HAP-1 (cell line): ENCODE measurements around the gene LSAMP.
A peak's percentile ranks its signal among the peaks of the same experiment; 100 is the strongest.

Source experiments
- DNase-seq, 2 experiments: peaks; one replicate each; pipeline ENCODE4 v3.0.0-alpha.2; 2016 to 2020; ENCODE audit warnings: low spot score in 2 of 2
- H3K27me3 ChIP-seq: fragments of 250-450 bp; sonication (Bioruptor Pico); 2 replicates; pipeline ENCODE4 v1.5.1; 2020; ENCODE audit warnings: low read depth, mild to moderate bottlenecking, moderate library complexity
- H3K36me3 ChIP-seq: fragments of 250-450 bp; sonication (Bioruptor Pico); replicated peaks from 2 replicates; pipeline ENCODE4 v1.5.1; 2020; ENCODE audit warnings: mild to moderate bottlenecking
- H3K4me1 ChIP-seq: fragments of 250-450 bp; sonication (Bioruptor Pico); 2 replicates; pipeline ENCODE4 v1.5.1; 2020; ENCODE audit warnings: mild to moderate bottlenecking
- H3K4me3 ChIP-seq: fragments of 250-450 bp; sonication (Bioruptor Pico); 2 replicates; pipeline ENCODE4 v1.5.1; 2020; ENCODE audit warnings: mild to moderate bottlenecking, moderate library complexity
- H3K9me3 ChIP-seq: fragments of 250-450 bp; sonication (Bioruptor Pico); 2 replicates; pipeline ENCODE4 v1.5.1; 2020; ENCODE audit warnings: mild to moderate bottlenecking, moderate library complexity
- in situ Hi-C: fragments of 300-500 bp; cut with MboI; formaldehyde crosslinking; loops from 3 replicates; pipeline ENCODE4 v1.14.3; 2020; ENCODE audit warnings: low sequenced_read_pairs, inconsistent platforms, mixed read lengths

LSAMP gene

GRCh38 chr3:116037954-116038911 is 407.1 kb downstream of the LSAMP start:
- Histone ChIP-seq H3K4me1 (0 out of 2 replicates have a peak, but pooled peaks cover 3% of the 10 kb centered on the region), H3K36me3 (no peaks in the 10 kb centered on the region), H3K4me3 (no peak overlapping the region), H3K27me3 (no peaks in the 10 kb centered on the region), H3K9me3 (no peaks in the 10 kb centered on the region)
- in situ Hi-C loops, result no loop called here
- DNase-seq, result no peak

- no peak for DNase-seq
- no peaks in the 10 kb centered on the region for H3K27me3 ChIP-seq
- H3K4me1 ChIP-seq, result 0 out of 2 replicates have a peak, but pooled peaks cover 3% of the 10 kb centered on the region
- in situ Hi-C loops, result no loop called here
- H3K4me3 ChIP-seq, result no peak overlapping the region
- H3K36me3 ChIP-seq, result no peaks in the 10 kb centered on the region
- no peaks in the 10 kb centered on the region for H3K9me3 ChIP-seq
These were observed 409.9 kb downstream of the LSAMP start for GRCh38 chr3:116035429-116035828.

- H3K36me3 ChIP-seq, result no peaks in the 10 kb centered on the region
- DNase-seq, result peak in 1 of 2 experiments; percentile 7
- H3K4me1 ChIP-seq, result 0 out of 2 replicates have a peak, but pooled peaks cover 3% of the 10 kb centered on the region
- no peaks in the 10 kb centered on the region for H3K27me3 ChIP-seq
- H3K9me3 ChIP-seq, result no peaks in the 10 kb centered on the region
- no peak overlapping the region for H3K4me3 ChIP-seq
- in situ Hi-C loops, result no loop called here
These were observed 410.5 kb downstream of the LSAMP start for GRCh38 chr3:116034794-116035193.

- DNase-seq, result no peak
- no peaks in the 10 kb centered on the region for H3K36me3 ChIP-seq
- no peaks in the 10 kb centered on the region for H3K9me3 ChIP-seq
- no peaks in the 10 kb centered on the region for H3K27me3 ChIP-seq
- in situ Hi-C loops, result no loop called here
- no peak overlapping the region for H3K4me3 ChIP-seq
- H3K4me1 ChIP-seq, result 0 out of 2 replicates have a peak, but pooled peaks cover 3% of the 10 kb centered on the region
These were observed 411.2 kb downstream of the LSAMP start for GRCh38 chr3:116034086-116034485.

GRCh38 chr3:116033516-116033915 is 411.8 kb downstream of the LSAMP start:
- Histone ChIP-seq H3K36me3 (no peaks in the 10 kb centered on the region), H3K4me3 (no peak overlapping the region), H3K9me3 (no peaks in the 10 kb centered on the region), H3K27me3 (no peaks in the 10 kb centered on the region), H3K4me1 (0 out of 2 replicates have a peak, but pooled peaks cover 3% of the 10 kb centered on the region)
- in situ Hi-C loops, result no loop called here
- no peak for DNase-seq

GRCh38 chr3:116032176-116032575 is 413.1 kb downstream of the LSAMP start:
- in situ Hi-C loops, result no loop called here
- no peak overlapping the region for H3K4me3 ChIP-seq
- 0 out of 2 replicates have a peak, but pooled peaks cover 3% of the 10 kb centered on the region for H3K4me1 ChIP-seq
- no peaks in the 10 kb centered on the region for H3K36me3 ChIP-seq
- H3K9me3 ChIP-seq, result no peaks in the 10 kb centered on the region
- no peak for DNase-seq
- H3K27me3 ChIP-seq, result 0 out of 2 replicates have a peak, but pooled peaks cover under 1% of the 10 kb centered on the region

- H3K9me3 ChIP-seq, result no peaks in the 10 kb centered on the region
- in situ Hi-C loops, result no loop called here
These were observed 415.0 kb downstream of the LSAMP start for GRCh38 chr3:116030131-116030850.

GRCh38 chr3:116029266-116029665 is 416.0 kb downstream of the LSAMP start:
- no peaks in the 10 kb centered on the region for H3K36me3 ChIP-seq
- no peak overlapping the region for H3K4me3 ChIP-seq
- H3K9me3 ChIP-seq, result no peaks in the 10 kb centered on the region
- no peak for DNase-seq
- no peaks in the 10 kb centered on the region for H3K4me1 ChIP-seq
- peaks cover 10% of the 10 kb centered on the region; the same call in 1 of the 2 replicates for H3K27me3 ChIP-seq
- in situ Hi-C loops, result no loop called here

More at GRCh38 chr3:116030131-116030850, 415.0 kb downstream of the LSAMP start:
- Histone ChIP-seq H3K27me3 (peaks cover 3% of the 10 kb centered on the region; the same call in 1 of the 2 replicates), H3K4me3 (no peak overlapping the region), H3K36me3 (no peaks in the 10 kb centered on the region), H3K4me1 (0 out of 2 replicates have a peak, but pooled peaks cover 3% of the 10 kb centered on the region)
- no peak for DNase-seq

GRCh38 chr3:116028157-116028556 is 417.1 kb downstream of the LSAMP start:
- Histone ChIP-seq H3K4me1 (no peaks in the 10 kb centered on the region), H3K9me3 (no peaks in the 10 kb centered on the region), H3K27me3 (peaks cover 10% of the 10 kb centered on the region; the same call in 1 of the 2 replicates), H3K36me3 (no peaks in the 10 kb centered on the region), H3K4me3 (no peak overlapping the region)
- DNase-seq, result no peak
- in situ Hi-C loops, result no loop called here

GRCh38 chr3:116020989-116021388 is 424.3 kb downstream of the LSAMP start:
- Histone ChIP-seq H3K4me1 (no peaks in the 10 kb centered on the region), H3K4me3 (no peak overlapping the region), H3K9me3 (no peaks in the 10 kb centered on the region), H3K27me3 (peaks cover 7% of the 10 kb centered on the region; the same call in 1 of the 2 replicates), H3K36me3 (no peaks in the 10 kb centered on the region)
- in situ Hi-C loops, result no loop called here
- no peak for DNase-seq

GRCh38 chr3:116020495-116020894 is 424.8 kb downstream of the LSAMP start:
- no peak for DNase-seq
- Histone ChIP-seq H3K27me3 (peaks cover 7% of the 10 kb centered on the region; the same call in 1 of the 2 replicates), H3K4me3 (no peak overlapping the region), H3K36me3 (no peaks in the 10 kb centered on the region), H3K4me1 (no peaks in the 10 kb centered on the region), H3K9me3 (no peaks in the 10 kb centered on the region)
- in situ Hi-C loops, result no loop called here

- Histone ChIP-seq H3K27me3 (no peaks in the 10 kb centered on the region), H3K9me3 (no peaks in the 10 kb centered on the region), H3K4me3 (no peak overlapping the region), H3K4me1 (no peaks in the 10 kb centered on the region), H3K36me3 (no peaks in the 10 kb centered on the region)
- no peak for DNase-seq
- in situ Hi-C loops, result no loop called here
These were observed 426.0 kb downstream of the LSAMP start for GRCh38 chr3:116019254-116019763.

GRCh38 chr3:116018646-116019045 is 426.6 kb downstream of the LSAMP start:
- DNase-seq, result no peak
- Histone ChIP-seq H3K4me3 (no peak overlapping the region), H3K9me3 (no peaks in the 10 kb centered on the region), H3K36me3 (no peaks in the 10 kb centered on the region), H3K4me1 (no peaks in the 10 kb centered on the region), H3K27me3 (no peaks in the 10 kb centered on the region)
- in situ Hi-C loops, result no loop called here
